GM19025 (cell line): ENCODE data around the gene PALMD.

Source experiments
- ATAC-seq: cut with Tn5 transposase; IDR thresholded peaks from one replicate; pipeline ENCODE4 v1.9.1; 2021; ENCODE audit warnings: mild to moderate bottlenecking, low read depth, moderate library complexity; ENCODE audit not compliant: unreplicated experiment

PALMD gene

DNA sequence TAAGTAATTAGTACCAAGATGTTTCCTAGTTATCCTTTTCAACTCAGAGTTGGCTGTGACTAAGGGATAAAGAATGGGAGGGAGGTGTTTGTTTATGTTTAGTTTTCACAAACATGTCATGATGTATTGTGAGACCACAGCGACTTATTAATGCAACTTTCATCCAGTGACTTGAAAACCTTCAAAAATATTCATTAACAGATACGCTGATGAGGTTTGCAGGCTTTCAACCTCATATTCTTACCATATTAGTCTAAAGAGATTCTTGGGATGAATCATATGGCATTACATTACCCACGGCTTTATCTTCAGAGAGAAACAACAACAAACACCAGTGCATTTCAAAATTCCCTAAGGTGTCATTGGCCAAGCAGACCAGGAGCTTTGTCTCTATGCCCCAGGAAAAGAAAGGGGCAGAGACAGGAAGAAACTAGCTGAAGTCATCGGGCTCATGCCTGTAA lies 36.4 kb downstream of the PALMD start:
- ATAC-seq, result no peak

DNA sequence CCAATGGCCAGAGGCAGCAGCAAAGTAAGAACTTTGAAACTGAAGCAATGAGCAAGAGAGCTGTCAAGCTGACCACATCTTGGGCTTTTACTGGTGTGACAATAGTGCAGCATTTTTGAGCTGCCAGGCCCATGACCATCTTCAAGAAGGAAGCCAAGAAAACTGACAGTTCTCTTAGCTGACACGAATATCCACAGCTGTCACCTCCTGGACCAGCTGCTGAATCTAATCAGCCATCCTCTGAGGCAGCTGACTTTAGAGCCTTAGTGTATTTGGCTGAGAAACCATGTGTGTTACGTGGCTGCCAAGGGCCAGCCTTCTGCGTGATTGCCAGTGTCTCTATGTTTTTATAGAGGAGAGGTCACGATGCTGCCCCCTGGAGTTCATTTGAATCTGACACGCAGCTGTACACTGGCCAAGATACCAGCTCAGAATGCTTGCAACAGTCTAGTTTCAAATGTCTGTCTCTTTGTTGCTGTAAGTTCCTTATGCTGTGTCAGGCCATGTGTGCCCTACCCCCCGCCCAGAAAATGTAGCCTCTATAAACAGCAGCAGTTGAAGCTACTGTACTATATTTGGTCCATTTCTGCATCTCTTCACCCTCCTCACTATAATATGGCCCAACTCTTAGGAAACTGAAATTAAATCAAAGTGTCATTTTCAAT lies 39.7 kb downstream of the PALMD start:
- peak; percentile 91 for ATAC-seq

GRCh38 chr1:99691175-99691574 lies 45.3 kb downstream of the PALMD start:
- ATAC-seq, result no peak

GRCh38 chr1:99696616-99697015 lies 50.7 kb downstream of the PALMD start:
- no peak for ATAC-seq

DNA sequence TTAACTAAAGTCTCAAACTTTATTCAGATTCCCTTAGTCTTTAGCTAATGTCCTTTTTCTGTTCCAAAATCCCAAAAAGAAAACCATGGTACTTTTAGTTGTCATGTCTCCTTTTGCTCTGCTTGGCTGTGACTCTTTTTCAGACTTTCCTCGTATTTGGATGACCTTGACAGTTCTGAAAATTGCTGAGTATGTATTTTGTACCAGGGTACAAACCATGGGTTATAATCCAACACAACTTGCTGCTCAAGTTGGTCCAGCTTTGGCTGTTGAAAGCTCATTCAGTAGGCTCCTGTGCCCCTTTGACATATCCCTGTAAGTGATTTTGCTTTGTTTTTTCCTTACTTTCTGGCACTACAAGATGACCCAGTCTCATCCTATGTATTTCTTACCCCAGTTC lies 51.7 kb downstream of the PALMD start:
- no peak for ATAC-seq

DNA sequence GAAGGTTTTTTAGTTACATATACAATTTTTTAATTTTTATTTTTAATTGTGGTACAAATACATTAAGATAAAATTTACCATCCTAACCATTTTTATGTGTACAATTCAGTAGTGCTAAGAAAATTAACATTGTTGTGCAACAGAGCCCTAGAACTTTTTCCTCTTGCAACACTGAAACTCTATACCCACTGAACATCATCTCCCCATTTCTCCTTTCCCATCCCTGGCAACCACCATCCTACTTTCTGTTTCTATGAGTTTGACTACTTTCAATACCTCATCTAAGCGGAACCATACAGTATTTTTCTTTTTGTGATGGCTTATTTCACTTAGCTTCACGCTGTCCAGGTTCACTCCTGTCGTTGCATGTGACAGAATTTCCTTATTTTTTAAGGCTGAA lies 54.1 kb downstream of the PALMD start:
- no peak for ATAC-seq

- ATAC-seq, result no peak
These were observed 56.3 kb downstream of the PALMD start for GRCh38 chr1:99702221-99702620.

GRCh38 chr1:99704356-99704816 lies 58.5 kb downstream of the PALMD start:
- ATAC-seq, result no peak

- no peak for ATAC-seq
These were observed 59.5 kb downstream of the PALMD start for GRCh38 chr1:99705385-99705784.

GRCh38 chr1:99707535-99708142 lies 61.7 kb downstream of the PALMD start:
- ATAC-seq, result peak; percentile 57

DNA sequence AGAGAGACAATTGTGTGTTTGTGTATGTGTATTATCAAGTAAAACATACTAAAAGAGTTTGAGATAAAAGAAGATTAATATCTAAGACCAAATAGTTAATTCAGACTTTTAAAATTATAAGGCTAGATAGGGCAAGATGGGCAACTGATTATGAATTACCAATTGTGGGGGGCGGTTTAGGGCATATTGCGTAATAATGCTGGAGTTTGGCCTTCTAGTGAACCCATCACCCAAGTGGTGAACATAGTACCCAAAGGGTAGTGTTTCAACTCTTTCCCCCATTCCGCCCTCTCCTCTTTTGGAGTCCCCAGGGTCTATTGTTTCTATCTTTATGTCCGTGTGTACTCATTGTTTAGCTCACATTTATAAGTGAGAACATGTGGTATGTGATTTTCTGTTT lies 65.1 kb downstream of the PALMD start:
- ATAC-seq, result no peak

GRCh38 chr1:99713006-99713405 lies 67.1 kb downstream of the PALMD start:
- no peak for ATAC-seq

DNA sequence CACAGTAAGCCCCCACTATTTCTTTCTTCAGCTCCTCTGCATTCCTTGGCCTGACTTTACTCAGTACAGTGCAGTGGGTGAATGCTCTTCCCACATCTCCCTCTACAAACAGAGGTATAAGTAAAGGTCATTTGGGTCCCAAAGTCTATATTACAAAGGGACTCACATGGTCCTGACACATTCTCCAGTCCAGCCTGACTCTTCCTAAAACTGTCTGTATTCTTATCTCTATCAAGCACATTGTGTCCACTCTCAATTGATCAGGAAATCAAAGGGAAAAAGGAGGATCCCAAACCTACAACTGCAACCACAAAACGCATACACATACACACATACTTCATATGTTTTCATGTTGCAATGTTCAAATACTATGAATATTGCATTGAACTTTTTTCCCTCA lies 71.1 kb downstream of the PALMD start:
- no peak for ATAC-seq

DNA sequence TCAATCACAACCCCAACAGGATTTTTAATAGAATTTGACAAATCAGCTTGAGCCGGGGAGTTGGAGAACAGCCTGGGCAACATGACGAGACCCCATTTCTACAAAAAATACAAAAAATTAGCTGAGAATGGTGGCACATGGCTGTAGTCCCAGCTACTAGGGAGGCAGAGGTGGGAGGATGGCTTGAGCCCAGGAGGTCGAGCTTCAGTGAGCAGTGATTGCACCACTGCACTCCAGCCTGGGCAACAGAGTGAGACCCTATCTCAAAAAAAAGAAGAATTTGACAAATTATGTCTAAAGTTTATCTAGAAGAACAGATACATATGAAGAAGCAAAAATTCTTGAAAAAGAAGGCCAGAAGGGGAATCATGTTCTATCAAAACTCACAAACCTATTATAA lies 77.3 kb downstream of the PALMD start:
- ATAC-seq, result no peak

GRCh38 chr1:99725996-99726395 lies 80.1 kb downstream of the PALMD start:
- no peak for ATAC-seq

- ATAC-seq, result no peak
These were observed 80.5 kb downstream of the PALMD start for GRCh38 chr1:99726407-99726806.

- ATAC-seq, result no peak
These were observed 80.9 kb downstream of the PALMD start for GRCh38 chr1:99726818-99727217.

- no peak for ATAC-seq
These were observed 81.8 kb downstream of the PALMD start for GRCh38 chr1:99727575-99728185.

- no peak for ATAC-seq
These were observed 82.8 kb downstream of the PALMD start for GRCh38 chr1:99728494-99729235.

DNA sequence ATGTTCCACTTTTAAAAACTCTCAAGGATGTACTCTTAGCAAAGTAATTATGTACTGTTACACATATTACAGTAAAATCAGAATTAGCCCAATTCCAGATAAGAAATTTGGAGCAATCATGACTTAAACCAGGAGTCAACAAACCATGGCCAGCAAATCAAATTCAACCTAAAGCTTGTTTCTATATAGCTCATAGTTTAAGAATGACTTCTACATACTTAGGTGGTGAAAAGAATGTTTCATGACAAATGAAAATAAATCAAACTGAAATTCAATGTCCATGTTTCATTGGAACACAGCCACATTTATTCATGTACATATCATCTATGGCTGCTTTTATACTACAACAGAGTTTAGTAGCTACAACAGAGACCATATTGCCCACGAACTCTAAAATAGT lies 85.5 kb downstream of the PALMD start:
- no peak for ATAC-seq

DNA sequence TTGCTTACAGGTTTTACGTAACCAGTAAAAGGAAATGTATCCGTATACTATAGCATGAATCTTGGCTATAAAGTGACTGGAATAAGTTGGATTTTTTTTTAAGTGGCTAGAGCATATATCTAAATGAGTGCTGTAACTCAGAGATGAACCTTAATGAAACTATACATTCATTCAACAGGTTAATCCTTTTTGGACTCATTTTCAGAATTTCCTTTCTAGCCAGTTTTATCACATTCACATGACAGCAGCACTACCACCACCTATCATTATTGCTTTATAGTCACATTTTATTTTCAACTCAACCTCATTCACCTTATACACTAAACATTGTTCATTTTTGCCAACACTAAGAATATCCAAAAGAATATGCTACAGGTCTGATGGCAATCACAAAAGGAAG lies 89.9 kb downstream of the PALMD start:
- ATAC-seq, result no peak
